CMK (cell line): ENCODE data around the gene HECW1.

ENCODE experiments used
- DNase-seq: peaks from one replicate; pipeline ENCODE4 v3.0.0-alpha.2; 2010; ENCODE audit warnings: low read depth

Gene HECW1

DNA sequence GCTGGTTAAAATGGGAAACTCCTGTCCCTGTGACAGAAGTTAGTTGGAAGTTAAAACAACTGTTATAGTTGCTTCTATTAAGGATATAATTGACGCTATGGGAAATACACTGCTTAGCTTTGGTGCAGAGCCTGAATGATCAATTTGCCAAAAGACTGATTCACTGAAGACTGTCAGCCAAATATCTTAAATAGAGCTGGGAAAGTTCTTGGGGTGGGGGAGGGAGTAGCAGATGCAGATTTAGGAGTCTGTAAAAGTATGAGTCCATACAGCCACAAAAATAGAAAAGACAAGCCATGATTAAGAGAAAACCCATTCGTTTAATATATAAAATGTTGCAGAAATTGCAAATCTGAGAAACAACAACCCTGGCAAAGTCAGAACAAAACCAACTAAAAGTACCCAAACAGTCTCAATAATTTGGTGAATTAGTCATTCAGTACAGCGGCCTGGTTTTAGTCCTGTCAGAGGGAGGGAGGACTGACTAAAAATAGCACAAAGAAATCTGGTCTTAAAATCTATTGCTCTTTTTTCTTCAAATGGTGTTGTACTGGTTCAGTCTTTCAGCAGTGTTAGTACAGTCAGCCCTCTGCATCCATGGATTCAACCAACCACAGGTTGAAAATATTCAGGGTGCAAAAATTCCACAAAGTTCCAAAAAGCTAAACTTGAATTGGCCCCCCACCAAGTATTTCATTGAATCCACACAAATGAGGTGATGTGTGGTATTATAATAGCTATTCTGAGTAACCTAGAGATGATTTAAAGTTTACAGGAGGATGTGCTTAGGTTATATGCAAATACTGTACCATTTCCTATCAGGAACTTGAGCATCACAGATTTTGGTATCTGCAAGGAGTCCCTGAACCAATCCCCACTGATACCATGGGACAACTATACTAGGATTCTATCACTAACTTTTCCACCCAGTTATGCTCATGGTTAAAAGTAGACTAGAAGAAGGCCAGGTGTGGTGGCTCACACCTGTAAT, 500.4 kb downstream of the HECW1 start:
- no peak for DNase-seq
